Activated CD4-positive, alpha-beta T cell treated with anti-CD3 and anti-CD28 coated beads, Interleukin-2, amount 10 ng/mL, durations not matched to agents 7 days and 5 days (primary cell): Measurements from ENCODE around the gene CAPN1. TPM values are rescaled to one million over a fixed set of nuclear protein-coding genes. Genes with fewer than 3 reads are reported as not detected.
"Not testable (repeated sequence)": the region's sequence is repeated elsewhere in the genome, so short reads cannot be mapped to it uniquely, and the experiment has no call there.

Experiments used
- CTCF ChIA-PET: fragments of 350-600 bp; sonication (Branson Sonifier 250); formaldehyde crosslinking; loops from one replicate; lab custom pipeline; 2021; ENCODE audit warnings: antibody characterized with exemption; lab: Charles Lee
- POLR2A ChIA-PET: fragments of 350-600 bp; sonication (Branson Sonifier 250); formaldehyde crosslinking; loops from one replicate; lab custom pipeline; 2021; ENCODE audit warnings: antibody characterized with exemption; lab: Charles Lee
- DNase-seq: peaks from one replicate; pipeline ENCODE4 v3.0.0-alpha.2; 2020
- H3K27ac Mint-ChIP-seq: one replicate; pipeline ENCODE4 v1.8.0; 2021; ENCODE audit warnings: mild to moderate bottlenecking, moderate library complexity, mixed read lengths
- H3K27me3 Mint-ChIP-seq: one replicate; pipeline ENCODE4 v1.8.0; 2021; ENCODE audit warnings: mixed read lengths
- H3K36me3 Mint-ChIP-seq: one replicate; pipeline ENCODE4 v1.8.0; 2021; ENCODE audit warnings: low read depth, mixed read lengths
- H3K4me1 Mint-ChIP-seq: one replicate; pipeline ENCODE4 v1.8.0; 2021; ENCODE audit warnings: mixed read lengths
- H3K4me3 Mint-ChIP-seq: one replicate; pipeline ENCODE4 v1.8.0; 2021; ENCODE audit warnings: mild to moderate bottlenecking, moderate library complexity, mixed read lengths
- H3K9me3 Mint-ChIP-seq: one replicate; pipeline ENCODE4 v1.8.0; 2021; ENCODE audit warnings: mixed read lengths
- total RNA-seq, 2 experiments: library from RNA; stranded (reverse); gene quantifications; one replicate each; pipeline ENCODE4 v1.2.3, GENCODE V29; 2021

CAPN1 gene
- total RNA-seq, 2 experiments from 2014 or later: 192 to 207 TPM

DNA sequence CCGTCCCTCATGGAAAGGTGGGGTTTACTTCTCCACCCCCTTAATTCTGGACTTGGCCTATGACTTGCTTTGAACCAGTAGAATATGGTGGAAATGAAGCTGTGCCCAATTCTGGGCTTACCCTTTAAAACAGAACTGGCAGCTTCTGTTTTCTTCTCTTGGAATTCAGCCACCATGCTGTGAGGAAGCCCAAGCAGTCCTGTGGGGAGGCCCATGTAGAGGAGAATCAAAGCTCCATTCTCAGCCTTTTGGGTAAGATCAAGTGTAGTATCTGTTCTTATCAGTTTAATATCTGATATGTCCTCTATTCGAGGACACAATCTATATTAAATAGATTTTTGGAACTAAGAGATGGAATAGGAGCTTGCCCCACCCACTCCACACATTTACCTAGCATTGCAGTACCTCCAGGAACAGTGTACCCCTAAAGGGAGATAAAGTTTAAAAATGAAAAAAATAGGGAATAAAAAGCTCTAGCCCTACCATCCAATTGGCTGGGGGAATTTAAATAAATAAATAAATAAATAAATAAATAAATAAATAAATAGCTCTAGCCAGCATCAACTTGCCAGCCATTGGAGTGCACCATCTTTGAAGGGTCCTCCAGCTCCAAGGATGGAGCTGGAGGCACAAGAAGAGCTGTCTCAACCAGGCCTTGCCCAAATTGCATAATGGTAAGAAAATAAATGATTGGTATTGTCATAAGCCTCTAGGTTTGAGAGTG, 34.2 kb upstream of the CAPN1 start:
- Mint-ChIP-seq H3K4me3 (no peak overlapping the region), H3K27ac (no peak overlapping the region), H3K36me3 (no peaks in the 10 kb centered on the region), H3K9me3 (no peaks in the 10 kb centered on the region), H3K27me3 (peaks cover 17% of the 10 kb centered on the region), H3K4me1 (peaks cover 14% of the 10 kb centered on the region)
- CTCF ChIA-PET: interaction anchor here (0.6 to 2.7 kb wide), 3 partner anchors 12 to 294 kb away, joined by 5 to 12 read pairs (median 6); partner anchors contain the start of gene SYVN1
- POLR2A ChIA-PET: no interaction called here
- DNase-seq: no peak

GRCh38 chr11:65148657-65149056, 33.1 kb upstream of the CAPN1 start:
- H3K4me3 Mint-ChIP-seq: no peak overlapping the region
- ChIA-PET POLR2A (no interaction called here), CTCF (interaction anchor here (0.8 to 2.7 kb wide), 3 partner anchors 13 to 209 kb away, joined by 4 to 12 read pairs (median 6); partner anchors contain the start of gene SYVN1)
- no peaks in the 10 kb centered on the region for H3K9me3 Mint-ChIP-seq
- no peak overlapping the region for H3K27ac Mint-ChIP-seq
- peaks cover 23% of the 10 kb centered on the region for H3K27me3 Mint-ChIP-seq
- peaks cover 18% of the 10 kb centered on the region for H3K4me1 Mint-ChIP-seq
- H3K36me3 Mint-ChIP-seq: no peaks in the 10 kb centered on the region
- no peak for DNase-seq

DNA sequence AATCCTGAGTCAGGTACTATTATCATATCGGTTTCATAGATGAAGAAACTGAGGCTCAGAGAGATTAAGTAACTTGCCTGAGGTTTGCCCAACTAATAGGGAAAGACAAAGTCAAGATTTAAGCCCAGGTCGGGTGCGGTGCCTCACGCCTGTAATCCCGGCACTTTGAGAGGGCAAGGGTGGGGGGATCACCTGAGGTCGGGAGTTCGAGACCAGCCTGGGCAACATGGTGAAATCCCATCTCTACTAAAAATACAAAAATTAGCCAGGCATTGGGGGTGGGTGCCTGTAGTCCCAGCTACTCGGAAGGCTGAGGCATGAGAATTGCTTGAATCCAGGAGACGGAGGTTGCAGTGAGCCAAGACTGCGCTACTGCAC, 31.6 kb upstream of the CAPN1 start:
- H3K4me3 Mint-ChIP-seq, POLR2A ChIA-PET, CTCF ChIA-PET, DNase-seq, H3K9me3 Mint-ChIP-seq, H3K36me3 Mint-ChIP-seq, H3K27ac Mint-ChIP-seq: not testable (repeated sequence)
- Mint-ChIP-seq H3K27me3 (peaks cover 25% of the 10 kb centered on the region), H3K4me1 (peaks cover 18% of the 10 kb centered on the region)

DNA sequence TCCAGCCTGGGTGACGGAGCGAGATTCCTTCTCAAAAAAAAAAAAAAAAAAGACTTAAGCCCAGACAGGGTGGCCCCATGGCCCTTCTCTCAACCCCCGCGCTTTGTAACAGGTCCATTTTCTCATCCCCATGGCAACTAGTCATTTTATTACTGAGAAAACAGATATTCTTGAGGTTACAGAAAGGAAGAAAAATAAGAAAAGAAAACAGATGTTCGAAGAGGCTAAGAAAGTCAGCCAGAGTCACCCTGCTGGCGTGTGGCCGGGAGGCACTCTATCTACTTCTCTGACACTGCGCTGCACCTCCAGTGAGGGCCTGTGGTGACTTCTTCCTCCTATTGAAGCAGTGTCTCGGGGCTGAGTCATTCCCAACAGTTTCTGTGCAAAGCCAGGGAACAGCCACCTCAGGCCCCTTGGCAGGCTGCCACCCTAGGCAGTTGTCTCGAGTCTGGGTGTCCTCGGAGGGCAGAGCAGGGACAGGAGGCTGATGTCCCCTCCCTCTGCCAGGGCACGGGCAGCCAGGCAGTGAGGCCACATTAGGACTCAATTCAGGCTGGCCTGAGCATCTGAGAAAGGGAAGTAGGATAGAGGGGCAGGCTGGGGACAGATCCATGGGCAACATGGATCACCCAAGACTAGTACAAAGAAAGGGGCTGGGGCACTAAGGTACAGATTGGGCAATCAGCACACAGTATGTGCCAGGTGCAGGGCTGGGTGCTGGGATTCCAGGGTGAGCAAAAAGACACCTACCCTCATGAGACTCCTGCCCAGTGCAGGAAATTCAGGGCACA, 31.0 kb upstream of the CAPN1 start:
- POLR2A ChIA-PET: no interaction called here
- Mint-ChIP-seq H3K27ac (no peak overlapping the region), H3K27me3 (peaks cover 19% of the 10 kb centered on the region), H3K9me3 (no peaks in the 10 kb centered on the region), H3K4me3 (no peak overlapping the region), H3K4me1 (peaks cover 18% of the 10 kb centered on the region), H3K36me3 (no peaks in the 10 kb centered on the region)
- CTCF ChIA-PET: no interaction called here
- no peak for DNase-seq

- DNase-seq: no peak
- Mint-ChIP-seq H3K27me3 (peaks cover 13% of the 10 kb centered on the region), H3K36me3 (no peaks in the 10 kb centered on the region), H3K27ac (no peak overlapping the region), H3K4me1 (peaks cover 18% of the 10 kb centered on the region), H3K9me3 (no peaks in the 10 kb centered on the region), H3K4me3 (no peak overlapping the region)
- ChIA-PET POLR2A (no interaction called here), CTCF (no interaction called here)
These were observed 30.3 kb upstream of the CAPN1 start for GRCh38 chr11:65151331-65151899.

GRCh38 chr11:65152122-65152521, 29.6 kb upstream of the CAPN1 start:
- no peak for DNase-seq
- no peaks in the 10 kb centered on the region for H3K9me3 Mint-ChIP-seq
- no peak overlapping the region for H3K27ac Mint-ChIP-seq
- no peaks in the 10 kb centered on the region for H3K36me3 Mint-ChIP-seq
- ChIA-PET CTCF (interaction anchor here (0.6 kb wide), 1 partner anchor 298 kb away, joined by 3 read pairs; no protein-coding TSS in a partner anchor), POLR2A (no interaction called here)
- H3K4me1 Mint-ChIP-seq: peaks cover 21% of the 10 kb centered on the region
- H3K4me3 Mint-ChIP-seq: no peak overlapping the region
- H3K27me3 Mint-ChIP-seq: peaks cover 13% of the 10 kb centered on the region

DNA sequence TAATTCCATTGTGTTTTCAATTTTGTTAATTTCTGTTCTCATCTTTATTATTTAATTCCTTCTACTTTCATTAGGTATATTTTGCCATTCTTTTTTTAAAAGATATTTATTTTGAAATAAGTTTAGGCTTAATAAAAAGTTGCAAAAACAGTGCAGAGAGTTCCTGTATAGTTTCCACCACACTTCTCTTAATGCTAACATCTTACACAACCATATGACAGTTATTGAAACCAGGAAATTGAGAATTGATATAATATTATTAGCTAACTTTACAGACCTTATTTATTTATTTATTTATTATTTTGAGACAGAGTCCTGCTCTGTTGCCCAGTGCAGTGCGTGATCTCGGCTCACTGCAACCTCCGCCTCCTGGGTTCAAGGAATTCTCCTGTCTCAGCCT, 25.5 kb upstream of the CAPN1 start:
- H3K4me3 Mint-ChIP-seq: no peak overlapping the region
- H3K36me3 Mint-ChIP-seq: no peaks in the 10 kb centered on the region
- ChIA-PET POLR2A (no interaction called here), CTCF (no interaction called here)
- peaks cover 19% of the 10 kb centered on the region for H3K27me3 Mint-ChIP-seq
- peaks cover 20% of the 10 kb centered on the region for H3K4me1 Mint-ChIP-seq
- no peak overlapping the region for H3K27ac Mint-ChIP-seq
- no peak for DNase-seq
- no peaks in the 10 kb centered on the region for H3K9me3 Mint-ChIP-seq

GRCh38 chr11:65156926-65157325, 24.8 kb upstream of the CAPN1 start:
- POLR2A ChIA-PET: no interaction called here
- peaks cover 19% of the 10 kb centered on the region for H3K27me3 Mint-ChIP-seq
- H3K9me3 Mint-ChIP-seq: no peaks in the 10 kb centered on the region
- H3K4me3 Mint-ChIP-seq: no peak overlapping the region
- CTCF ChIA-PET: interaction anchor here (0.5 kb wide), 1 partner anchor 21 kb away, joined by 3 read pairs; no protein-coding TSS in a partner anchor
- H3K4me1 Mint-ChIP-seq: peaks cover 17% of the 10 kb centered on the region
- DNase-seq: no peak
- no peaks in the 10 kb centered on the region for H3K36me3 Mint-ChIP-seq
- no peak overlapping the region for H3K27ac Mint-ChIP-seq

DNA sequence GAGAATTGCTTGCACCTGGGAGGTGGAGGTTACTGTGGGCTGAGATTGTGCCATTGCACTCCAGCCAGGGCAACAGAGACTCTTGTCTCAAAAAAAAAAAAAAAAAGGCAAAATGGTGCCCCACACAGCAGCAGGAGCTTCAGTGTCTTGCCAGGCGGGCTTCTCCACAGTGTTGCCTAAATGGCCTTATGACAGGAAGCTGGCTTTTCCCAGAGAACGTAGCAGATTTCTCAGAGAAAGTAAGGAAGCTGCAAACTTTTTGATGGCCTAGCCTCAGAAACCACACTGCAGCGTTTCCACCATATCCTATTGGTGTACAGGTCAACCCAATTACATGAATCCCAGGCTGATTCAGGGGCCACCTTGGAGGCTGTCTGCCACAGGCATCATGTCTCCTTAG, 24.4 kb upstream of the CAPN1 start:
- Mint-ChIP-seq H3K27ac (no peak overlapping the region), H3K36me3 (no peaks in the 10 kb centered on the region), H3K4me1 (peaks cover 13% of the 10 kb centered on the region), H3K4me3 (no peak overlapping the region), H3K9me3 (no peaks in the 10 kb centered on the region), H3K27me3 (peaks cover 19% of the 10 kb centered on the region)
- DNase-seq: no peak
- ChIA-PET POLR2A (no interaction called here), CTCF (interaction anchor here (0.5 kb wide), 1 partner anchor 21 kb away, joined by 3 read pairs; no protein-coding TSS in a partner anchor)

- H3K4me1 Mint-ChIP-seq: peaks cover 9% of the 10 kb centered on the region
- no peak overlapping the region for H3K4me3 Mint-ChIP-seq
- no peak for DNase-seq
- H3K27me3 Mint-ChIP-seq: peaks cover 10% of the 10 kb centered on the region
- CTCF ChIA-PET: no interaction called here
- no peaks in the 10 kb centered on the region for H3K36me3 Mint-ChIP-seq
- no peak overlapping the region for H3K27ac Mint-ChIP-seq
- POLR2A ChIA-PET: no interaction called here
- no peaks in the 10 kb centered on the region for H3K9me3 Mint-ChIP-seq
These were observed 22.7 kb upstream of the CAPN1 start for GRCh38 chr11:65159012-65159411.

DNA sequence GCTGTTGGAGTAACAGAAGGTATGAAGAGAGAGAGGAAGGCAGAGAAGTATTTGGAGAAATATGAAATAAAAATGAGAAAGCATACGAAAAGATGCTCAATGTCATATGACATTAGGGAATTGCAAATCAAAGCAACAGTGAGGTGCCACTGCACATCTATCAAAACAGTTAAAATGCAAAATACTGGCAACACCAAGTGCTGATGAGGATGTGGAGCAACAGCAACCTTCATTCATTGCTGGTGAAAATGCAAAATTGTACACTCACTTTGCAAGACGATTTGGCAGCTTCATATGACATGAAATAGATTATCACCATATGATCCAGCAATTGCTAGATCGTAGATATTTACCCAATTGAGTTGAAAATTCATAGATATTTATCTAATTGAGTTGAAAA, 21.1 kb upstream of the CAPN1 start:
- Mint-ChIP-seq H3K4me1 (peaks cover 9% of the 10 kb centered on the region), H3K27ac (no peak overlapping the region), H3K36me3 (no peaks in the 10 kb centered on the region), H3K27me3 (peaks cover 10% of the 10 kb centered on the region), H3K9me3 (no peaks in the 10 kb centered on the region), H3K4me3 (no peak overlapping the region)
- CTCF ChIA-PET: interaction anchor here (2.4 kb wide), 1 partner anchor 21 kb away, joined by 6 read pairs; the partner anchor contains the start of gene CAPN1
- no peak for DNase-seq
- POLR2A ChIA-PET: no interaction called here

- no peaks in the 10 kb centered on the region for H3K9me3 Mint-ChIP-seq
- H3K27ac Mint-ChIP-seq: no peak overlapping the region
- no peak overlapping the region for H3K4me3 Mint-ChIP-seq
- ChIA-PET POLR2A (no interaction called here), CTCF (interaction anchor here (1.6 kb wide), 1 partner anchor 28 kb away, joined by 7 read pairs; no protein-coding TSS in a partner anchor)
- H3K27me3 Mint-ChIP-seq: peaks cover 8% of the 10 kb centered on the region
- peaks cover 3% of the 10 kb centered on the region for H3K4me1 Mint-ChIP-seq
- no peak for DNase-seq
- H3K36me3 Mint-ChIP-seq: no peaks in the 10 kb centered on the region
These were observed 18.0 kb upstream of the CAPN1 start for GRCh38 chr11:65163684-65164083.
